OCI-LY1 (cell line): ENCODE data around the gene STMP1.

Experiments
- H2AFZ ChIP-seq: fragments of 200-600 bp; sonication (generic), shearing (Covaris generic); 2 replicates; pipeline ENCODE4 v1.6.0; 2014; ENCODE audit warnings: antibody characterized with exemption, mild to moderate bottlenecking, low read length
- H3F3A ChIP-seq: fragments of 200-600 bp; sonication (generic), shearing (Covaris generic); 2 replicates; pipeline ENCODE4 v1.6.0; 2014; ENCODE audit warnings: mild to moderate bottlenecking, antibody characterized with exemption, low read length, moderate library complexity; ENCODE audit not compliant: insufficient read depth
- H3K27ac ChIP-seq: fragments of 200-600 bp; sonication (generic); 2 replicates; pipeline ENCODE4 v1.5.1; 2014; ENCODE audit warnings: low read length, mixed run types, mild to moderate bottlenecking, low read depth; ENCODE audit not compliant: poor library complexity, severe bottlenecking
- H3K27me3 ChIP-seq: fragments of 200-600 bp; sonication (generic); 2 replicates; pipeline ENCODE4 v1.6.0; 2014; ENCODE audit warnings: antibody characterized with exemption, mild to moderate bottlenecking, low read length, moderate library complexity; ENCODE audit not compliant: insufficient read depth
- H3K36me3 ChIP-seq: fragments of 200-600 bp; sonication (generic); 2 replicates; pipeline ENCODE4 v1.6.1; 2014; ENCODE audit warnings: mild to moderate bottlenecking, antibody characterized with exemption, low read length, moderate library complexity, mixed read lengths; ENCODE audit not compliant: insufficient read depth
- H3K4me1 ChIP-seq: fragments of 200-600 bp; sonication (generic); 2 replicates; pipeline ENCODE4 v1.5.1; 2014; ENCODE audit warnings: mild to moderate bottlenecking, low read length, moderate library complexity; ENCODE audit not compliant: insufficient read depth, severe bottlenecking
- H3K4me2 ChIP-seq: fragments of 200-600 bp; sonication (generic), shearing (Covaris generic); 2 replicates; pipeline ENCODE4 v1.6.1; 2014; ENCODE audit warnings: low read length
- H3K4me3 ChIP-seq: fragments of 200-600 bp; sonication (generic); 2 replicates; pipeline ENCODE4 v1.5.1; 2014; ENCODE audit warnings: low read length, low read depth, mild to moderate bottlenecking, mixed read lengths; ENCODE audit not compliant: poor library complexity, severe bottlenecking
- H3K79me2 ChIP-seq: fragments of 200-600 bp; shearing (Covaris generic); 2 replicates; pipeline ENCODE4 v1.6.1; 2016; ENCODE audit warnings: mixed run types, low read length, mixed read lengths; ENCODE audit not compliant: insufficient read depth
- H3K9ac ChIP-seq: fragments of 200-600 bp; sonication (generic), shearing (Covaris generic); 2 replicates; pipeline ENCODE4 v1.6.1; 2014; ENCODE audit warnings: mild to moderate bottlenecking, low read length, mixed read lengths
- H3K9me2 ChIP-seq: fragments of 200-600 bp; sonication (generic), shearing (Covaris generic); 2 replicates; pipeline ENCODE4 v1.6.1; 2014; ENCODE audit warnings: low read depth, mild to moderate bottlenecking, low read length, mixed read lengths
- H3K9me3 ChIP-seq: fragments of 200-600 bp; shearing (Covaris generic); 2 replicates; pipeline ENCODE4 v1.6.1; 2014; ENCODE audit warnings: low read length, mixed read lengths
- H4K20me1 ChIP-seq: fragments of 200-600 bp; sonication (generic), shearing (Covaris generic); 2 replicates; pipeline ENCODE4 v1.6.0; 2016; ENCODE audit warnings: mild to moderate bottlenecking, low read length; ENCODE audit not compliant: insufficient read depth
- EZH2 ChIP-seq: fragments of 200-600 bp; sonication (generic), shearing (Covaris generic); IDR thresholded peaks from 2 replicates; pipeline ENCODE4 v1.8.0; 2017; ENCODE audit warnings: borderline replicate concordance, mixed run types, mild to moderate bottlenecking, antibody characterized with exemption, low read length, moderate library complexity, mixed read lengths
- TF ChIP-seq, protein P1 (sequence below): fragments of 200-600 bp; sonication (generic), shearing (Covaris generic); IDR thresholded peaks from 2 replicates; pipeline ENCODE4 v1.5.1; 2017; ENCODE audit warnings: mild to moderate bottlenecking, antibody characterized with exemption, low read length, moderate library complexity, mixed read lengths

Gene STMP1

GRCh38 chr7:135678612-135679575, 16.6 kb downstream of the STMP1 start:
- no peak overlapping the region for H3K4me2 ChIP-seq

GRCh38 chr7:135681762-135682161, 19.4 kb downstream of the STMP1 start:
- no peak for TF ChIP-seq EZH2
- no peak overlapping the region for H3K4me3 ChIP-seq
- no peaks in the 10 kb centered on the region for H3K4me1 ChIP-seq
- H3K9me2 ChIP-seq, result no peaks in the 10 kb centered on the region
- no peak overlapping the region for H2AFZ ChIP-seq
- H3K4me2 ChIP-seq, result no peak overlapping the region
- H4K20me1 ChIP-seq, result no peaks in the 10 kb centered on the region
- no peaks in the 10 kb centered on the region for H3F3A ChIP-seq
- peaks cover 21% of the 10 kb centered on the region; the same call in 1 of the 2 replicates for H3K36me3 ChIP-seq
- H3K27me3 ChIP-seq, result no peaks in the 10 kb centered on the region
- H3K27ac ChIP-seq, result no peak overlapping the region
- H3K79me2 ChIP-seq, result no peaks in the 10 kb centered on the region
- H3K9ac ChIP-seq, result no peak overlapping the region
- H3K9me3 ChIP-seq, result no peaks in the 10 kb centered on the region

More at GRCh38 chr7:135678612-135679575, 16.6 kb downstream of the STMP1 start:
- H3K9me3 ChIP-seq, result no peaks in the 10 kb centered on the region
- H3K36me3 ChIP-seq, result peaks cover 46% of the 10 kb centered on the region; the same call in 1 of the 2 replicates
- no peak overlapping the region for H2AFZ ChIP-seq
- H3K4me3 ChIP-seq, result no peak overlapping the region
- no peaks in the 10 kb centered on the region for H3K4me1 ChIP-seq
- H3K9me2 ChIP-seq, result no peaks in the 10 kb centered on the region
- no peak overlapping the region for H3K27ac ChIP-seq
- H3K79me2 ChIP-seq, result no peaks in the 10 kb centered on the region
- H3F3A ChIP-seq, result no peaks in the 10 kb centered on the region
- no peak for TF ChIP-seq EZH2
- TF ChIP-seq, protein P1, sequence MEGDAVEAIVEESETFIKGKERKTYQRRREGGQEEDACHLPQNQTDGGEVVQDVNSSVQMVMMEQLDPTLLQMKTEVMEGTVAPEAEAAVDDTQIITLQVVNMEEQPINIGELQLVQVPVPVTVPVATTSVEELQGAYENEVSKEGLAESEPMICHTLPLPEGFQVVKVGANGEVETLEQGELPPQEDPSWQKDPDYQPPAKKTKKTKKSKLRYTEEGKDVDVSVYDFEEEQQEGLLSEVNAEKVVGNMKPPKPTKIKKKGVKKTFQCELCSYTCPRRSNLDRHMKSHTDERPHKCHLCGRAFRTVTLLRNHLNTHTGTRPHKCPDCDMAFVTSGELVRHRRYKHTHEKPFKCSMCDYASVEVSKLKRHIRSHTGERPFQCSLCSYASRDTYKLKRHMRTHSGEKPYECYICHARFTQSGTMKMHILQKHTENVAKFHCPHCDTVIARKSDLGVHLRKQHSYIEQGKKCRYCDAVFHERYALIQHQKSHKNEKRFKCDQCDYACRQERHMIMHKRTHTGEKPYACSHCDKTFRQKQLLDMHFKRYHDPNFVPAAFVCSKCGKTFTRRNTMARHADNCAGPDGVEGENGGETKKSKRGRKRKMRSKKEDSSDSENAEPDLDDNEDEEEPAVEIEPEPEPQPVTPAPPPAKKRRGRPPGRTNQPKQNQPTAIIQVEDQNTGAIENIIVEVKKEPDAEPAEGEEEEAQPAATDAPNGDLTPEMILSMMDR, result no peak
- no peaks in the 10 kb centered on the region for H4K20me1 ChIP-seq
- H3K27me3 ChIP-seq, result no peaks in the 10 kb centered on the region
- no peak overlapping the region for H3K9ac ChIP-seq

DNA sequence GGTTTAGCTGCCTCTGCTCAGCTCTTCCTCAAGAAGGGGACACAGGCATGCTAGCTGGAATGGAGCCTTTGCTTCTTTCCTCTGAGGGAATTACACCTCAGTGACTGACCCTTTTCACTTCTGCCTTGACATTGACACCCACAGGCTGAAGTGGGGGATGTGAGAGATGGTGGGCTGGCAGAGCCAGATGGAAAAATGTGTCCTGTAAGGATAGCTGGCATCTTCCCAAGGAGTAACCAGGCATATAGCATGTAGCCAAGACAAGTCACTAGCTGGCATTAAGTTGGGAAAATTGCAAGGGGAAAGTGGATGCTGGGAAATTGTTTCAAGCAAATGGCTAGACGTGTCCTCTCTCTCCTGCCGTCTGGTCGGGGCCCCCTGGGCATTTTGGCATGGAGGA, 19.9 kb downstream of the STMP1 start:
- TF ChIP-seq, protein P1, result no peak
- no peak for TF ChIP-seq EZH2
- Histone ChIP-seq H2AFZ (no peak overlapping the region), H4K20me1 (no peaks in the 10 kb centered on the region), H3K4me1 (no peaks in the 10 kb centered on the region), H3K27me3 (no peaks in the 10 kb centered on the region), H3K4me2 (no peak overlapping the region), H3K9me3 (no peaks in the 10 kb centered on the region), H3K79me2 (no peaks in the 10 kb centered on the region), H3K9ac (no peak overlapping the region), H3K9me2 (no peaks in the 10 kb centered on the region), H3K27ac (no peak overlapping the region), H3K4me3 (no peak overlapping the region), H3K36me3 (peaks cover 21% of the 10 kb centered on the region; the same call in 1 of the 2 replicates), H3F3A (no peaks in the 10 kb centered on the region)
